Rectal smooth muscle tissue (tissue), 1 donor: ENCODE data around the gene GDPD5.

ENCODE experiments used
- H3K27ac ChIP-seq: one replicate; pipeline ENCODE4 v1.7.0; 2013; ENCODE audit warnings: low read depth, low read length, inconsistent platforms
- H3K27me3 ChIP-seq: one replicate; pipeline ENCODE4 v1.7.0; 2013; ENCODE audit warnings: low read length; ENCODE audit not compliant: control insufficient read depth, insufficient read depth
- H3K36me3 ChIP-seq: one replicate; pipeline ENCODE4 v1.7.0; 2013; ENCODE audit warnings: low read length; ENCODE audit not compliant: control insufficient read depth, insufficient read depth
- H3K4me1 ChIP-seq: one replicate; pipeline ENCODE4 v1.7.0; 2013; ENCODE audit warnings: low read length; ENCODE audit not compliant: control insufficient read depth, insufficient read depth
- H3K4me3 ChIP-seq: one replicate; pipeline ENCODE4 v1.7.0; 2013; ENCODE audit warnings: low read length
- H3K9ac ChIP-seq: one replicate; pipeline ENCODE4 v1.7.0; 2013; ENCODE audit warnings: low read length

The GDPD5 gene

GRCh38 chr11:75441804-75442132, 84.0 kb downstream of the GDPD5 start:
- Histone ChIP-seq H3K27me3 (no peaks in the 10 kb centered on the region), H3K36me3 (no peaks in the 10 kb centered on the region), H3K4me3 (no peak overlapping the region), H3K27ac (no peak overlapping the region), H3K9ac (no peak overlapping the region), H3K4me1 (no peaks in the 10 kb centered on the region)

- Histone ChIP-seq H3K27me3 (no peaks in the 10 kb centered on the region), H3K36me3 (no peaks in the 10 kb centered on the region), H3K27ac (no peak overlapping the region), H3K9ac (no peak overlapping the region), H3K4me3 (no peak overlapping the region), H3K4me1 (no peaks in the 10 kb centered on the region)
These were observed 84.6 kb downstream of the GDPD5 start for GRCh38 chr11:75440960-75441803.

GRCh38 chr11:75439495-75440120, 86.1 kb downstream of the GDPD5 start:
- no peak overlapping the region for H3K27ac ChIP-seq
- no peaks in the 10 kb centered on the region for H3K36me3 ChIP-seq
- no peak overlapping the region for H3K9ac ChIP-seq
- no peaks in the 10 kb centered on the region for H3K27me3 ChIP-seq
- H3K4me1 ChIP-seq, result no peaks in the 10 kb centered on the region
- no peak overlapping the region for H3K4me3 ChIP-seq

GRCh38 chr11:75439026-75439425, 86.7 kb downstream of the GDPD5 start:
- H3K9ac ChIP-seq, result no peak overlapping the region
- no peak overlapping the region for H3K27ac ChIP-seq
- no peaks in the 10 kb centered on the region for H3K36me3 ChIP-seq
- H3K27me3 ChIP-seq, result no peaks in the 10 kb centered on the region
- no peaks in the 10 kb centered on the region for H3K4me1 ChIP-seq
- no peak overlapping the region for H3K4me3 ChIP-seq

- no peaks in the 10 kb centered on the region for H3K4me1 ChIP-seq
- no peak overlapping the region for H3K27ac ChIP-seq
- no peaks in the 10 kb centered on the region for H3K36me3 ChIP-seq
- H3K4me3 ChIP-seq, result no peak overlapping the region
- peaks cover 3% of the 10 kb centered on the region for H3K27me3 ChIP-seq
- no peak overlapping the region for H3K9ac ChIP-seq
These were observed 87.6 kb downstream of the GDPD5 start for GRCh38 chr11:75437966-75438659.

- Histone ChIP-seq H3K27ac (no peak overlapping the region), H3K4me1 (no peaks in the 10 kb centered on the region), H3K36me3 (no peaks in the 10 kb centered on the region), H3K9ac (no peak overlapping the region), H3K4me3 (no peak overlapping the region), H3K27me3 (peaks cover 16% of the 10 kb centered on the region)
These were observed 88.9 kb downstream of the GDPD5 start for GRCh38 chr11:75436806-75437205.

- no peaks in the 10 kb centered on the region for H3K4me1 ChIP-seq
- no peak overlapping the region for H3K9ac ChIP-seq
- peaks cover 28% of the 10 kb centered on the region for H3K27me3 ChIP-seq
- H3K27ac ChIP-seq, result no peak overlapping the region
- H3K4me3 ChIP-seq, result no peak overlapping the region
- H3K36me3 ChIP-seq, result no peaks in the 10 kb centered on the region
These were observed 90.2 kb downstream of the GDPD5 start for GRCh38 chr11:75435571-75435925.

GRCh38 chr11:75434886-75435570, 90.7 kb downstream of the GDPD5 start:
- no peak overlapping the region for H3K27ac ChIP-seq
- H3K4me1 ChIP-seq, result no peaks in the 10 kb centered on the region
- peaks cover 31% of the 10 kb centered on the region for H3K27me3 ChIP-seq
- no peaks in the 10 kb centered on the region for H3K36me3 ChIP-seq
- H3K4me3 ChIP-seq, result no peak overlapping the region
- no peak overlapping the region for H3K9ac ChIP-seq

GRCh38 chr11:75434051-75434450, 91.7 kb downstream of the GDPD5 start:
- no peaks in the 10 kb centered on the region for H3K4me1 ChIP-seq
- H3K36me3 ChIP-seq, result no peaks in the 10 kb centered on the region
- peaks cover 37% of the 10 kb centered on the region for H3K27me3 ChIP-seq
- no peak overlapping the region for H3K4me3 ChIP-seq
- H3K9ac ChIP-seq, result no peak overlapping the region
- H3K27ac ChIP-seq, result no peak overlapping the region

- Histone ChIP-seq H3K27ac (no peak overlapping the region), H3K27me3 (peaks cover 39% of the 10 kb centered on the region), H3K4me3 (no peak overlapping the region), H3K36me3 (no peaks in the 10 kb centered on the region), H3K9ac (no peak overlapping the region), H3K4me1 (no peaks in the 10 kb centered on the region)
These were observed 92.3 kb downstream of the GDPD5 start for GRCh38 chr11:75433443-75433842.

- no peaks in the 10 kb centered on the region for H3K36me3 ChIP-seq
- H3K4me1 ChIP-seq, result no peaks in the 10 kb centered on the region
- H3K4me3 ChIP-seq, result no peak within 1 kb of the TSS
- no peak within 1 kb of the TSS for H3K27ac ChIP-seq
- H3K9ac ChIP-seq, result no peak within 1 kb of the TSS
- H3K27me3 ChIP-seq, result peaks cover 39% of the 10 kb centered on the region
These were observed 92.8 kb downstream of the GDPD5 start, which contains the start of gene KLHL35 for GRCh38 chr11:75432911-75433321. Gene KLHL35 (minus strand): TSS chr11:75433203. CDS start chr11:75430629, 2,574 bp downstream.
